ENCODE measurements around the gene C19orf18.

DNA sequence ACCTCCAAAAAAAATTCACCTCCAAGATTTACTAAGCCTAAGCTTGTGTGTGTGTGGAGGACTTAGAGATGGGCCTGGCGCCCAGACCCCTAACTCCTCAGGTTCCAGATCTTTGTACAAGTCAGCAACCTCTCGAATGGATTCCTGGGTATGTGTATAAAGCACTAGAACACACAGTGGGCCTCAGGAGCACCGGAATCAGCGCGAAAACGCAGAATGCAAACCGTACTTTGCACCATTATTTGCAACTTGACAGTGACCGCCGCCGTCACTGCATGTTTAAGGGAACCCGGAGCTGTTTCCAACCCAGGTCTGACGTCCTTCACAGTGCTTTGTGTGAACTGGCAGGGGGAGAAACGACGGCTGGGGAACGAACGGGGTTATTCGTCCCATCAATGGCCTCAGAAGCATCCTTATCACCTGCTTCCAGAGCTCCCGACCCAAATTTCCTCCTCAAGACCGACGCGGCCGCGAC, 27.6 kb upstream of the C19orf18 start:
- TF ChIP-seq EP300 (IDR thresholded peaks at IDR 0.05): no peak
- no peak for TF ChIP-seq POLR2AphosphoS5 (IDR thresholded peaks at IDR 0.05)
